ENCODE measurements around the gene CKAP2L.

DNA sequence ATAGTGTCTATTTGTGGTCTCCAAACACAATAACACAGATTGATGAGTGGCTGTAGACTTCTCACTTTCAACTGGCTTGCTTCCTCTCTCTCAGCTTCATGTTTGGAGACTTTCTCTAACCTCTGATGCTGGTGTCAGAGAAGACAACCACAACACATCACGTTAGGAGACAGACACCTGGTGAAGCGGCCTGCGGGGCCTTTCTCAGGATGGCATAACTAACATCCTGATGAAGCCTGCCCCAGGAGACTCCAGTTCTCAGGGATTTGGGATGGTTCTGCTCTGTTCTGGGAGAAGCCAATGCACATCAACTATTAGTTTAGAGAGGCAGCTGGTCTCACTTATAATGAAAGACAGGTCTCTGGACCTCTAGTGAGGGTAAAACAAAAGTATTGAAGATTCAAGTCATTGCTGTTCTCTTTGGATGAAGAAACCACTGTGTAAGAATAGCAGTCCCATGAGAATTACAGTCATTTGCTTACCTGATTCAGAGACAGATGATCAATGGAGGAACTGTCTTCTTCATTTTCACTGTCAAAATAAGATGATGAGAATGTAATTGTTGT is 17.9 kb upstream of the CKAP2L start:
- TF ChIP-seq, protein P1, sequence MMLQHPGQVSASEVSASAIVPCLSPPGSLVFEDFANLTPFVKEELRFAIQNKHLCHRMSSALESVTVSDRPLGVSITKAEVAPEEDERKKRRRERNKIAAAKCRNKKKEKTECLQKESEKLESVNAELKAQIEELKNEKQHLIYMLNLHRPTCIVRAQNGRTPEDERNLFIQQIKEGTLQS (IDR thresholded peaks at IDR 0.05): no peak
- TF ChIP-seq, protein P2, sequence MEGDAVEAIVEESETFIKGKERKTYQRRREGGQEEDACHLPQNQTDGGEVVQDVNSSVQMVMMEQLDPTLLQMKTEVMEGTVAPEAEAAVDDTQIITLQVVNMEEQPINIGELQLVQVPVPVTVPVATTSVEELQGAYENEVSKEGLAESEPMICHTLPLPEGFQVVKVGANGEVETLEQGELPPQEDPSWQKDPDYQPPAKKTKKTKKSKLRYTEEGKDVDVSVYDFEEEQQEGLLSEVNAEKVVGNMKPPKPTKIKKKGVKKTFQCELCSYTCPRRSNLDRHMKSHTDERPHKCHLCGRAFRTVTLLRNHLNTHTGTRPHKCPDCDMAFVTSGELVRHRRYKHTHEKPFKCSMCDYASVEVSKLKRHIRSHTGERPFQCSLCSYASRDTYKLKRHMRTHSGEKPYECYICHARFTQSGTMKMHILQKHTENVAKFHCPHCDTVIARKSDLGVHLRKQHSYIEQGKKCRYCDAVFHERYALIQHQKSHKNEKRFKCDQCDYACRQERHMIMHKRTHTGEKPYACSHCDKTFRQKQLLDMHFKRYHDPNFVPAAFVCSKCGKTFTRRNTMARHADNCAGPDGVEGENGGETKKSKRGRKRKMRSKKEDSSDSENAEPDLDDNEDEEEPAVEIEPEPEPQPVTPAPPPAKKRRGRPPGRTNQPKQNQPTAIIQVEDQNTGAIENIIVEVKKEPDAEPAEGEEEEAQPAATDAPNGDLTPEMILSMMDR (IDR thresholded peaks at IDR 0.05; ENCODE audit: low read depth, low read length, missing input control): no peak
- TF ChIP-seq, protein P3, sequence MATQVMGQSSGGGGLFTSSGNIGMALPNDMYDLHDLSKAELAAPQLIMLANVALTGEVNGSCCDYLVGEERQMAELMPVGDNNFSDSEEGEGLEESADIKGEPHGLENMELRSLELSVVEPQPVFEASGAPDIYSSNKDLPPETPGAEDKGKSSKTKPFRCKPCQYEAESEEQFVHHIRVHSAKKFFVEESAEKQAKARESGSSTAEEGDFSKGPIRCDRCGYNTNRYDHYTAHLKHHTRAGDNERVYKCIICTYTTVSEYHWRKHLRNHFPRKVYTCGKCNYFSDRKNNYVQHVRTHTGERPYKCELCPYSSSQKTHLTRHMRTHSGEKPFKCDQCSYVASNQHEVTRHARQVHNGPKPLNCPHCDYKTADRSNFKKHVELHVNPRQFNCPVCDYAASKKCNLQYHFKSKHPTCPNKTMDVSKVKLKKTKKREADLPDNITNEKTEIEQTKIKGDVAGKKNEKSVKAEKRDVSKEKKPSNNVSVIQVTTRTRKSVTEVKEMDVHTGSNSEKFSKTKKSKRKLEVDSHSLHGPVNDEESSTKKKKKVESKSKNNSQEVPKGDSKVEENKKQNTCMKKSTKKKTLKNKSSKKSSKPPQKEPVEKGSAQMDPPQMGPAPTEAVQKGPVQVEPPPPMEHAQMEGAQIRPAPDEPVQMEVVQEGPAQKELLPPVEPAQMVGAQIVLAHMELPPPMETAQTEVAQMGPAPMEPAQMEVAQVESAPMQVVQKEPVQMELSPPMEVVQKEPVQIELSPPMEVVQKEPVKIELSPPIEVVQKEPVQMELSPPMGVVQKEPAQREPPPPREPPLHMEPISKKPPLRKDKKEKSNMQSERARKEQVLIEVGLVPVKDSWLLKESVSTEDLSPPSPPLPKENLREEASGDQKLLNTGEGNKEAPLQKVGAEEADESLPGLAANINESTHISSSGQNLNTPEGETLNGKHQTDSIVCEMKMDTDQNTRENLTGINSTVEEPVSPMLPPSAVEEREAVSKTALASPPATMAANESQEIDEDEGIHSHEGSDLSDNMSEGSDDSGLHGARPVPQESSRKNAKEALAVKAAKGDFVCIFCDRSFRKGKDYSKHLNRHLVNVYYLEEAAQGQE (IDR thresholded peaks at IDR 0.05): no peak
- TF ChIP-seq FOXA1 (IDR thresholded peaks at IDR 0.05) (no peak), JUND (IDR thresholded peaks at IDR 0.05) (no peak)

Measured in liver (tissue), 3 donors.